Astrocyte (in vitro differentiated cells and primary cell): Measurements from ENCODE around the gene ATXN7L1. TPM values are rescaled to one million over a fixed set of nuclear protein-coding genes. Genes with fewer than 3 reads are reported as not detected.

Experiments
- DNase-seq: peaks from one replicate; pipeline ENCODE4 v3.0.0-alpha.2; 2010; ENCODE audit warnings: low read depth
- FAIRE-seq: peaks from 2 replicates; lab custom pipeline; 2011; peaks lifted over from hg19 to GRCh38; lab: Jason Lieb, UNC
- H2AFZ ChIP-seq: 2 replicates; pipeline ENCODE4 v1.6.0; 2012; ENCODE audit warnings: low read depth, low read length, inconsistent platforms
- H3K27ac ChIP-seq: 2 replicates; pipeline ENCODE4 v1.5.1; 2011; ENCODE audit warnings: low read depth, low read length, inconsistent platforms
- H3K27me3 ChIP-seq: 2 replicates; pipeline ENCODE4 v1.6.0; 2011; ENCODE audit warnings: low read length, inconsistent platforms; ENCODE audit not compliant: insufficient read depth
- H3K36me3 ChIP-seq: 2 replicates; pipeline ENCODE4 v1.5.1; 2011; ENCODE audit warnings: low read length, inconsistent platforms; ENCODE audit not compliant: insufficient read depth
- H3K4me1 ChIP-seq: 2 replicates; pipeline ENCODE4 v1.5.1; 2011; ENCODE audit warnings: low read length, inconsistent platforms; ENCODE audit not compliant: insufficient read depth
- H3K4me2 ChIP-seq: 2 replicates; pipeline ENCODE4 v1.6.0; 2012; ENCODE audit warnings: low read length, inconsistent platforms
- H3K4me3 ChIP-seq: 2 replicates; pipeline ENCODE4 v1.5.1; 2011; ENCODE audit warnings: low read depth, mild to moderate bottlenecking, low read length, inconsistent platforms; ENCODE audit not compliant: insufficient read depth
- H3K79me2 ChIP-seq: 2 replicates; pipeline ENCODE4 v1.6.0; 2012; ENCODE audit warnings: mild to moderate bottlenecking, low read length, inconsistent platforms; ENCODE audit not compliant: insufficient read depth
- H3K9ac ChIP-seq: 2 replicates; pipeline ENCODE4 v1.6.0; 2012; ENCODE audit warnings: mild to moderate bottlenecking, low read length, inconsistent platforms
- H3K9me3 ChIP-seq: 2 replicates; pipeline ENCODE4 v1.5.1; 2012; ENCODE audit warnings: low read depth, mild to moderate bottlenecking, low read length, inconsistent platforms; ENCODE audit not compliant: insufficient read depth
- H4K20me1 ChIP-seq: 2 replicates; pipeline ENCODE4 v1.6.0; 2012; ENCODE audit warnings: low read length, inconsistent platforms; ENCODE audit not compliant: insufficient read depth
- H3K27ac Mint-ChIP-seq: one replicate; pipeline ENCODE4 v1.8.0; 2021; ENCODE audit warnings: mild to moderate bottlenecking, mixed read lengths; ENCODE audit not compliant: unreplicated experiment
- H3K27me3 Mint-ChIP-seq: one replicate; pipeline ENCODE4 v1.8.0; 2021; ENCODE audit warnings: low read depth, mixed read lengths; ENCODE audit not compliant: unreplicated experiment
- H3K36me3 Mint-ChIP-seq: one replicate; pipeline ENCODE4 v1.8.0; 2021; ENCODE audit warnings: low read depth, mixed read lengths; ENCODE audit not compliant: unreplicated experiment
- H3K4me1 Mint-ChIP-seq: one replicate; pipeline ENCODE4 v1.8.0; 2021; ENCODE audit warnings: low read depth, mixed read lengths; ENCODE audit not compliant: unreplicated experiment
- H3K4me3 Mint-ChIP-seq: one replicate; pipeline ENCODE4 v1.8.0; 2021; ENCODE audit warnings: mild to moderate bottlenecking, moderate library complexity, mixed read lengths; ENCODE audit not compliant: unreplicated experiment
- H3K9me3 Mint-ChIP-seq: one replicate; pipeline ENCODE4 v1.8.0; 2021; ENCODE audit warnings: mild to moderate bottlenecking, mixed read lengths; ENCODE audit not compliant: unreplicated experiment
- CTCF ChIP-seq: IDR thresholded peaks from 2 replicates; pipeline ENCODE4 v1.5.1; 2011; ENCODE audit warnings: low read depth, mild to moderate bottlenecking, inconsistent platforms, low read length, moderate library complexity; ENCODE audit not compliant: insufficient read depth
- EZH2 ChIP-seq: IDR thresholded peaks from 2 replicates; pipeline ENCODE4 v1.6.1; 2012; ENCODE audit warnings: mild to moderate bottlenecking, low read length, inconsistent platforms; ENCODE audit not compliant: insufficient read depth
- total RNA-seq: library from RNA; stranded (reverse); gene quantifications from 2 replicates; pipeline ENCODE4 v1.2.1, GENCODE V29; 2021

Gene ATXN7L1
- total RNA-seq, 1 donor from 2014 or later: 7.6 TPM

DNA sequence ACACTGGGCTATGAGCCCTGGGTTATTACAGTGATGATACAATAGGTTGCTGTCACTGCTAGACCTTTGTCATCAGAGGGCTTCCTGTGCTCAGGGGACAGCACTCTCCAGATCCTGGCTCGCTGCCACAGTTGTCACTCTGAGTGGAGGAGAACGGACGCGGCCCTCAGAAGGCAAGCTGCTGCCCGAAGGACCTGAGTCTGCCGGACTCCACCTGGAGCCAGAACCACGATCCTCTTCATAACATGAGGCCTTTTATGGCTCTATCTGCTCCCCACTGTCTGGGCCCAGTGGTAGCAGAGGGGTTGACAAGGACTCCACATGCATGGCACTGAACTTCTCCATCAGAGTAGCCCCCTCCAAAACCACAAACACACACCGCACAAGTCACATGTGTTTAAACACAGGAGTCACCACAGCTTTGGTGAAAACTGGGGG, 200.4 kb downstream of the ATXN7L1 start:
- no peak overlapping the region for H3K9ac ChIP-seq
- H3K27ac Mint-ChIP-seq: no peak overlapping the region
- H3K4me1 Mint-ChIP-seq: no peaks in the 10 kb centered on the region
- DNase-seq (no peak), FAIRE-seq (no peak)
- H3K36me3 ChIP-seq: no peaks in the 10 kb centered on the region
- TF ChIP-seq CTCF (no peak), EZH2 (no peak)
- H3K9me3 ChIP-seq: no peaks in the 10 kb centered on the region
- no peak overlapping the region for H3K27ac ChIP-seq
- no peaks in the 10 kb centered on the region for H3K9me3 Mint-ChIP-seq
- no peaks in the 10 kb centered on the region for H3K36me3 Mint-ChIP-seq
- H3K4me1 ChIP-seq: no peaks in the 10 kb centered on the region
- no peaks in the 10 kb centered on the region for H4K20me1 ChIP-seq
- H3K79me2 ChIP-seq: no peaks in the 10 kb centered on the region
- no peak overlapping the region for H3K4me3 Mint-ChIP-seq
- no peak overlapping the region for H3K4me3 ChIP-seq
- no peaks in the 10 kb centered on the region for H3K27me3 Mint-ChIP-seq
- no peak overlapping the region for H2AFZ ChIP-seq
- no peaks in the 10 kb centered on the region for H3K27me3 ChIP-seq
- no peak overlapping the region for H3K4me2 ChIP-seq

GRCh38 chr7:105674200-105674920, 202.0 kb downstream of the ATXN7L1 start:
- Histone ChIP-seq H3K4me2 (no peak overlapping the region), H3K27me3 (no peaks in the 10 kb centered on the region), H2AFZ (no peak overlapping the region), H3K9ac (no peak overlapping the region), H3K36me3 (no peaks in the 10 kb centered on the region), H3K4me3 (no peak overlapping the region), H3K27ac (no peak overlapping the region), H3K9me3 (no peaks in the 10 kb centered on the region), H3K79me2 (no peaks in the 10 kb centered on the region), H3K4me1 (no peaks in the 10 kb centered on the region), H4K20me1 (no peaks in the 10 kb centered on the region)
- Mint-ChIP-seq H3K27ac (no peak overlapping the region), H3K36me3 (no peaks in the 10 kb centered on the region), H3K27me3 (no peaks in the 10 kb centered on the region), H3K4me3 (no peak overlapping the region), H3K4me1 (no peaks in the 10 kb centered on the region), H3K9me3 (no peaks in the 10 kb centered on the region)
- no peak for FAIRE-seq
- TF ChIP-seq EZH2: no peak
- TF ChIP-seq CTCF: no peak
- no peak for DNase-seq

DNA sequence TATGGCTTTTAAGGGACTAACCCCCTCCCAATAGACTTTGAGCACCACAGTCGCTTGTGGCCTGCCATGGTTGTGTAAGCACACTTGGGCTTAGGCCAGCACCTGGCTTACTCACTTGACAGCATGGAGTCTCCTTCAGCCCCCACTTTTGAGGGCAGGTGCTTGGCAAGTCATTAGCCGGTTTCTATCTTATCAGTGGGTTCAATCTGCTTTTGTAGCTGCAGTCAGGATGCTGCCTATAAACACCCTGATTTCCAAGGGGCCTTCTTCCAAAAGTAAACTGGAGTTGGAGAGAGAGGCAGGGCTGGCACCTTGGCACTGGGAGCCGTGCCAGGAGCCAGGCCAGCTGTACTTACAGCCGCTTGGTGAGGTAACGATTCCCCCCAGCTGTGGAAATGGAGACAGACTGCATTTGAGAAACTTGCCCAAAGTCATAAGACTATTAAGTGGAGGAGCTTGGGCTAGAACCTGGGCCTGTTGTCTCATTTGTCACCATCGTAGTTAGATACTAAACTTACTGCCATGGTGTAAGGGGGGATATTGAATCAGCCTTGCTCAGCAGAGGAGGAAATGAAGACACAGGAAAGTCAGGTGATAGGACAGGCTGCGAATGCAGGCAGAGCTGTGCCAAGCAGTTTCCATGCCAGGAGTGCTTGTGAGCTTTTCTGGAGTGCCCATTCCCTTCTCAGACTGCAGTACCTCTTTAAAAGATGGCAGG, 202.9 kb downstream of the ATXN7L1 start:
- H3K27me3 Mint-ChIP-seq: no peaks in the 10 kb centered on the region
- Histone ChIP-seq H3K36me3 (no peaks in the 10 kb centered on the region), H4K20me1 (no peaks in the 10 kb centered on the region), H3K4me3 (no peak overlapping the region), H3K9ac (no peak overlapping the region), H3K27ac (no peak overlapping the region), H3K4me2 (no peak overlapping the region), H2AFZ (no peak overlapping the region), H3K4me1 (no peaks in the 10 kb centered on the region), H3K79me2 (no peaks in the 10 kb centered on the region), H3K27me3 (no peaks in the 10 kb centered on the region), H3K9me3 (no peaks in the 10 kb centered on the region)
- no peaks in the 10 kb centered on the region for H3K4me1 Mint-ChIP-seq
- H3K9me3 Mint-ChIP-seq: no peaks in the 10 kb centered on the region
- TF ChIP-seq EZH2 (no peak), CTCF (no peak)
- H3K4me3 Mint-ChIP-seq: no peak overlapping the region
- H3K36me3 Mint-ChIP-seq: no peaks in the 10 kb centered on the region
- no peak overlapping the region for H3K27ac Mint-ChIP-seq
- FAIRE-seq (no peak), DNase-seq (no peak)
